SK-N-SH (cell line): Measurements from ENCODE around the gene TWNK. TPM values are rescaled to one million over a fixed set of nuclear protein-coding genes. Genes with fewer than 3 reads are reported as not detected.

Experiments
- CTCF ChIA-PET: fragments of 300-600, 350-600 bp; formaldehyde crosslinking; extraction: SDS; loops from one replicate; lab custom pipeline; 2021; lab: Yijun Ruan, JAX
- POLR2A ChIA-PET: fragments of 350-600 bp; sonication (Branson Sonifier 250); formaldehyde crosslinking; extraction: SDS; loops from one replicate; lab custom pipeline; 2020; ENCODE audit warnings: antibody characterized with exemption, inconsistent platforms; lab: Yijun Ruan, JAX
- DNase-seq: peaks from one replicate; pipeline ENCODE4 v3.0.0; 2012
- H2AFZ ChIP-seq: fragments of 200-600 bp; sonication (generic); 2 replicates; pipeline ENCODE4 v1.8.1; 2016; ENCODE audit warnings: antibody characterized with exemption, mild to moderate bottlenecking, low read depth
- H3F3A ChIP-seq: fragments of 200-600 bp; sonication (generic); replicated peaks from 2 replicates; pipeline ENCODE3; 2016; ENCODE audit warnings: antibody characterized with exemption, mild to moderate bottlenecking; ENCODE audit not compliant: insufficient read depth
- H3K27ac ChIP-seq, 2 experiments: fragments of 200-500 bp in 1 of 2; fragments of 200-600 bp in 1 of 2; sonication (Bioruptor generic) in 1 of 2; sonication (generic), shearing (Covaris generic) in 1 of 2; 2 replicates each; pipeline versions ENCODE4 v1.5.1 to v1.6.1; 2014 to 2016; ENCODE audit warnings: low read depth in 2 of 2, inconsistent platforms in 1 of 2, low read length in 1 of 2, mild to moderate bottlenecking in 1 of 2, mixed read lengths in 1 of 2
- H3K27me3 ChIP-seq: fragments of 200-600 bp; sonication (generic), shearing (Covaris generic); 2 replicates; pipeline ENCODE4 v1.6.1; 2016; ENCODE audit warnings: mixed run types; ENCODE audit not compliant: insufficient read depth
- H3K36me3 ChIP-seq, 2 experiments: fragments of 200-500 bp in 1 of 2; fragments of 200-600 bp in 1 of 2; sonication (Bioruptor generic) in 1 of 2; sonication (generic) in 1 of 2; replicated peaks in 1 of 2; 2 replicates each; pipeline versions ENCODE3 to v1.5.1; 2014 to 2016; ENCODE audit warnings: low read length in 1 of 2, mild to moderate bottlenecking in 1 of 2; ENCODE audit not compliant: insufficient read depth in 2 of 2, control insufficient read depth in 1 of 2
- H3K4me1 ChIP-seq, 2 experiments: fragments of 200-500 bp in 1 of 2; fragments of 200-600 bp in 1 of 2; sonication (Bioruptor generic) in 1 of 2; sonication (generic), shearing (Covaris generic) in 1 of 2; 2 replicates each; pipeline versions ENCODE4 v1.5.1 to v1.6.1; 2014 to 2016; ENCODE audit warnings: low read depth in 1 of 2, low read length in 1 of 2, mixed run types in 1 of 2; ENCODE audit not compliant: insufficient read depth in 2 of 2, control insufficient read depth in 1 of 2
- H3K4me2 ChIP-seq: fragments of 200-600 bp; sonication (generic), shearing (Covaris generic); 2 replicates; pipeline ENCODE4 v1.6.1; 2017; ENCODE audit warnings: mixed run types
- H3K4me3 ChIP-seq, 2 experiments: fragments of 200-500 bp in 1 of 2; fragments of 200-600 bp in 1 of 2; sonication (Bioruptor generic) in 1 of 2; sonication (generic), shearing (Covaris generic) in 1 of 2; 2 replicates each; pipeline versions ENCODE4 v1.5.1 to v1.8.1; 2014 to 2016; ENCODE audit warnings: low read depth in 2 of 2, inconsistent platforms in 1 of 2, low read length in 1 of 2, mild to moderate bottlenecking in 1 of 2, mixed read lengths in 1 of 2, moderate library complexity in 1 of 2
- H3K79me2 ChIP-seq: fragments of 200-600 bp; sonication (generic); 2 replicates; pipeline ENCODE4 v1.8.1; 2017; ENCODE audit warnings: mild to moderate bottlenecking; ENCODE audit not compliant: insufficient read depth
- H3K9ac ChIP-seq: fragments of 200-600 bp; sonication (generic); 2 replicates; pipeline ENCODE4 v1.6.1; 2017; ENCODE audit warnings: mixed run types
- H3K9me2 ChIP-seq: fragments of 200-600 bp; sonication (generic); 2 replicates; pipeline ENCODE4 v1.6.1; 2017; ENCODE audit warnings: mixed run types
- H3K9me3 ChIP-seq: fragments of 200-600 bp; sonication (generic); 2 replicates; pipeline ENCODE4 v1.6.1; 2017; ENCODE audit warnings: mixed run types, mild to moderate bottlenecking, moderate library complexity
- H4K20me1 ChIP-seq: fragments of 200-600 bp; sonication (generic); 2 replicates; pipeline ENCODE4 v1.6.1; 2017; ENCODE audit warnings: mild to moderate bottlenecking, mixed run types; ENCODE audit not compliant: insufficient read depth
- CHD2 ChIP-seq: fragments of 150-350 bp; IDR thresholded peaks from 2 replicates; pipeline ENCODE4 v1.6.1; 2018; ENCODE audit warnings: low read length; ENCODE audit not compliant: partially characterized antibody
- ELF1 ChIP-seq: IDR thresholded peaks from 2 replicates; pipeline ENCODE4 v1.4.0; 2012
- EZH2phosphoT487 ChIP-seq: fragments of 200-600 bp; sonication (generic); IDR thresholded peaks from 2 replicates; pipeline ENCODE4 v1.6.1; 2017; ENCODE audit warnings: low read depth, mixed run types, mild to moderate bottlenecking, antibody characterized with exemption, moderate library complexity, borderline replicate concordance
- FOXJ3 ChIP-seq: sonication (generic); formaldehyde crosslinking; IDR thresholded peaks from 2 replicates; pipeline ENCODE4 v1.5.1; 2020; ENCODE audit warnings: mild to moderate bottlenecking, missing genetic modification reagents
- FOXM1 ChIP-seq: IDR thresholded peaks from 2 replicates; pipeline ENCODE4 v1.4.0; 2012; ENCODE audit warnings: low read depth, mild to moderate bottlenecking
- GABPA ChIP-seq: IDR thresholded peaks from 2 replicates; pipeline ENCODE4 v1.4.0; 2012; ENCODE audit warnings: low read depth, mild to moderate bottlenecking
- MAX ChIP-seq: IDR thresholded peaks from 2 replicates; pipeline ENCODE4 v1.4.0; 2012; ENCODE audit warnings: low read depth
- MEF2A ChIP-seq: IDR thresholded peaks from 2 replicates; pipeline ENCODE4 v1.4.0; 2012; ENCODE audit warnings: low read depth, borderline replicate concordance
- MXI1 ChIP-seq: IDR thresholded peaks from 2 replicates; pipeline ENCODE4 v1.6.1; 2012; ENCODE audit warnings: mild to moderate bottlenecking, low read depth, low read length, improper control_type of control experiment
- NRF1 ChIP-seq: IDR thresholded peaks from 2 replicates; pipeline ENCODE4 v1.6.1; 2012; ENCODE audit warnings: low read depth, mild to moderate bottlenecking, low read length
- POLR2AphosphoS5 ChIP-seq: IDR thresholded peaks from 2 replicates; pipeline ENCODE4 v1.6.1; 2012; ENCODE audit warnings: low read depth, low read length
- RAD21 ChIP-seq: IDR thresholded peaks from 2 replicates; pipeline ENCODE4 v1.6.1; 2012; ENCODE audit warnings: mild to moderate bottlenecking, low read length
- RCOR1 ChIP-seq: fragments of 150-350 bp; IDR thresholded peaks from 2 replicates; pipeline ENCODE4 v1.6.1; 2017; ENCODE audit warnings: antibody characterized with exemption, low read length
- RFX5 ChIP-seq: IDR thresholded peaks from 2 replicates; pipeline ENCODE4 v1.6.1; 2012; ENCODE audit warnings: mild to moderate bottlenecking, improper control_type of control experiment, low read length
- RXRA ChIP-seq: IDR thresholded peaks from 2 replicates; pipeline ENCODE4 v1.4.0; 2012; ENCODE audit warnings: low read depth, mild to moderate bottlenecking, borderline replicate concordance
- SMC3 ChIP-seq: IDR thresholded peaks from 2 replicates; pipeline ENCODE4 v1.6.1; 2012; ENCODE audit warnings: low read depth, low read length, improper control_type of control experiment
- TAF1 ChIP-seq: IDR thresholded peaks from 2 replicates; pipeline ENCODE4 v1.6.1; 2012; ENCODE audit warnings: low read depth, mild to moderate bottlenecking, low read length, moderate library complexity, borderline replicate concordance
- TCF12 ChIP-seq: IDR thresholded peaks from 2 replicates; pipeline ENCODE4 v1.4.0; 2012
- TEAD4 ChIP-seq: IDR thresholded peaks from 2 replicates; pipeline ENCODE4 v1.4.0; 2012; ENCODE audit warnings: mild to moderate bottlenecking, borderline replicate concordance; ENCODE audit not compliant: insufficient read depth
- USF1 ChIP-seq: IDR thresholded peaks from 2 replicates; pipeline ENCODE4 v1.4.0; 2012; ENCODE audit warnings: low read depth, borderline replicate concordance
- YY1 ChIP-seq: IDR thresholded peaks from 2 replicates; pipeline ENCODE4 v1.4.0; 2012; ENCODE audit warnings: low read depth, mild to moderate bottlenecking
- WGBS: methylation state at CpG from one replicate; pipeline ENCODE4 v1.1.6; 2017; ENCODE audit warnings: low lambda C conversion rate; 5-methylcytosine and 5-hydroxymethylcytosine counted together
- polyA plus RNA-seq, 3 experiments: library from polyadenylated mRNA; depleted of rRNA; stranded (reverse); fragments of >200 nt; gene quantifications; 2 replicates each; pipeline ENCODE4 v1.2.3, GENCODE V29; 2012
- TF ChIP-seq, protein P1 (sequence below): IDR thresholded peaks from 2 replicates; pipeline ENCODE4 v1.4.0; 2012; ENCODE audit warnings: low read depth, borderline replicate concordance
- TF ChIP-seq, protein P2 (sequence below): fragments of 150-350 bp; IDR thresholded peaks from 2 replicates; pipeline ENCODE4 v1.6.1; 2016; ENCODE audit warnings: mild to moderate bottlenecking, low read depth, low read length
- TF ChIP-seq, protein P3 (sequence below): fragments of 150-350 bp; IDR thresholded peaks from 2 replicates; pipeline ENCODE4 v1.6.1; 2017; ENCODE audit warnings: antibody characterized with exemption, low read length, low read depth, borderline replicate concordance
- TF ChIP-seq, protein P4 (sequence below): fragments of 200-600 bp; sonication (generic); IDR thresholded peaks from 2 replicates; pipeline ENCODE4 v1.6.1; 2017; ENCODE audit warnings: antibody characterized with exemption, mild to moderate bottlenecking, moderate library complexity

The TWNK gene
- polyA plus RNA-seq, 1 of the 3 experiments (the other 2 are of a cell fraction), result 16.4 TPM

- Histone ChIP-seq H3K9me2 (no peaks in the 10 kb centered on the region), H4K20me1 (no peaks in the 10 kb centered on the region), H3K9me3 (no peaks in the 10 kb centered on the region), H3K4me2 (no peak overlapping the region), H3K27ac (no peak overlapping the region), H3K4me3 (no peak overlapping the region; a peak in 1 of 4 replicates), H3K27me3 (no peaks in the 10 kb centered on the region), H2AFZ (no peak overlapping the region), H3K79me2 (no peaks in the 10 kb centered on the region), H3K36me3 (no peaks in the 10 kb centered on the region), H3K4me1 (peaks cover 4 to 8% of the 10 kb centered on the region in 2 experiments; a peak in 3 of 4 replicates), H3F3A (no peaks in the 10 kb centered on the region), H3K9ac (no peak overlapping the region)
- ChIA-PET POLR2A (interaction anchor here (0.9 to 1.3 kb wide), 3 partner anchors 12 to 24 kb away, joined by 3 to 8 read pairs (median 3); partner anchors contain the start of genes PDZD7 and SFXN3), CTCF (interaction anchor here (0.6 to 7.2 kb wide), 23 partner anchors 9 to 1315 kb away, joined by 3 to 443 read pairs (median 6); partner anchors contain the start of genes KAZALD1, LZTS2, MRPL43 and PDZD7)
- peak; percentile 94 for DNase-seq
- 37% methylated on average over 32 of the region's 45 CpGs for WGBS
- TF ChIP-seq, protein P1, sequence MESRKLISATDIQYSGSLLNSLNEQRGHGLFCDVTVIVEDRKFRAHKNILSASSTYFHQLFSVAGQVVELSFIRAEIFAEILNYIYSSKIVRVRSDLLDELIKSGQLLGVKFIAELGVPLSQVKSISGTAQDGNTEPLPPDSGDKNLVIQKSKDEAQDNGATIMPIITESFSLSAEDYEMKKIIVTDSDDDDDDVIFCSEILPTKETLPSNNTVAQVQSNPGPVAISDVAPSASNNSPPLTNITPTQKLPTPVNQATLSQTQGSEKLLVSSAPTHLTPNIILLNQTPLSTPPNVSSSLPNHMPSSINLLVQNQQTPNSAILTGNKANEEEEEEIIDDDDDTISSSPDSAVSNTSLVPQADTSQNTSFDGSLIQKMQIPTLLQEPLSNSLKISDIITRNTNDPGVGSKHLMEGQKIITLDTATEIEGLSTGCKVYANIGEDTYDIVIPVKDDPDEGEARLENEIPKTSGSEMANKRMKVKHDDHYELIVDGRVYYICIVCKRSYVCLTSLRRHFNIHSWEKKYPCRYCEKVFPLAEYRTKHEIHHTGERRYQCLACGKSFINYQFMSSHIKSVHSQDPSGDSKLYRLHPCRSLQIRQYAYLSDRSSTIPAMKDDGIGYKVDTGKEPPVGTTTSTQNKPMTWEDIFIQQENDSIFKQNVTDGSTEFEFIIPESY, result no peak
- TF ChIP-seq SMC3 (peak; percentile 55), TAF1 (no peak), RCOR1 (0 out of 2 replicates have a peak, but pooled peaks have one; percentile 33), MAX (peak; percentile 72), RXRA (no peak), GABPA (no peak), POLR2AphosphoS5 (no peak), FOXJ3 (CRISPR knock-in tag) (no peak), MXI1 (peak; percentile 62), RAD21 (peak; percentile 76), USF1 (no peak), MEF2A (no peak), TCF12 (0 out of 2 replicates have a peak, but pooled peaks have one; percentile 11), CHD2 (no peak), ELF1 (no peak), NRF1 (no peak), RFX5 (no peak), TEAD4 (no peak), EZH2phosphoT487 (no peak), FOXM1 (no peak), YY1 (no peak)
- TF ChIP-seq, protein P2, sequence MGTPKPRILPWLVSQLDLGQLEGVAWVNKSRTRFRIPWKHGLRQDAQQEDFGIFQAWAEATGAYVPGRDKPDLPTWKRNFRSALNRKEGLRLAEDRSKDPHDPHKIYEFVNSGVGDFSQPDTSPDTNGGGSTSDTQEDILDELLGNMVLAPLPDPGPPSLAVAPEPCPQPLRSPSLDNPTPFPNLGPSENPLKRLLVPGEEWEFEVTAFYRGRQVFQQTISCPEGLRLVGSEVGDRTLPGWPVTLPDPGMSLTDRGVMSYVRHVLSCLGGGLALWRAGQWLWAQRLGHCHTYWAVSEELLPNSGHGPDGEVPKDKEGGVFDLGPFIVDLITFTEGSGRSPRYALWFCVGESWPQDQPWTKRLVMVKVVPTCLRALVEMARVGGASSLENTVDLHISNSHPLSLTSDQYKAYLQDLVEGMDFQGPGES, result no peak
- TF ChIP-seq, protein P3, sequence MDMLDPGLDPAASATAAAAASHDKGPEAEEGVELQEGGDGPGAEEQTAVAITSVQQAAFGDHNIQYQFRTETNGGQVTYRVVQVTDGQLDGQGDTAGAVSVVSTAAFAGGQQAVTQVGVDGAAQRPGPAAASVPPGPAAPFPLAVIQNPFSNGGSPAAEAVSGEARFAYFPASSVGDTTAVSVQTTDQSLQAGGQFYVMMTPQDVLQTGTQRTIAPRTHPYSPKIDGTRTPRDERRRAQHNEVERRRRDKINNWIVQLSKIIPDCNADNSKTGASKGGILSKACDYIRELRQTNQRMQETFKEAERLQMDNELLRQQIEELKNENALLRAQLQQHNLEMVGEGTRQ, result no peak
- TF ChIP-seq, protein P4, sequence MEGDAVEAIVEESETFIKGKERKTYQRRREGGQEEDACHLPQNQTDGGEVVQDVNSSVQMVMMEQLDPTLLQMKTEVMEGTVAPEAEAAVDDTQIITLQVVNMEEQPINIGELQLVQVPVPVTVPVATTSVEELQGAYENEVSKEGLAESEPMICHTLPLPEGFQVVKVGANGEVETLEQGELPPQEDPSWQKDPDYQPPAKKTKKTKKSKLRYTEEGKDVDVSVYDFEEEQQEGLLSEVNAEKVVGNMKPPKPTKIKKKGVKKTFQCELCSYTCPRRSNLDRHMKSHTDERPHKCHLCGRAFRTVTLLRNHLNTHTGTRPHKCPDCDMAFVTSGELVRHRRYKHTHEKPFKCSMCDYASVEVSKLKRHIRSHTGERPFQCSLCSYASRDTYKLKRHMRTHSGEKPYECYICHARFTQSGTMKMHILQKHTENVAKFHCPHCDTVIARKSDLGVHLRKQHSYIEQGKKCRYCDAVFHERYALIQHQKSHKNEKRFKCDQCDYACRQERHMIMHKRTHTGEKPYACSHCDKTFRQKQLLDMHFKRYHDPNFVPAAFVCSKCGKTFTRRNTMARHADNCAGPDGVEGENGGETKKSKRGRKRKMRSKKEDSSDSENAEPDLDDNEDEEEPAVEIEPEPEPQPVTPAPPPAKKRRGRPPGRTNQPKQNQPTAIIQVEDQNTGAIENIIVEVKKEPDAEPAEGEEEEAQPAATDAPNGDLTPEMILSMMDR, result peak; percentile 76
Measured at GRCh38 chr10:101018600-101019439, 31.5 kb downstream of the TWNK start.
